Loucy (cell line): ENCODE results near the gene HEATR5B.

ENCODE experiments used
- H2AFZ ChIP-seq: fragments of 200-600 bp; sonication (generic); 2 replicates; pipeline ENCODE4 v1.6.0; 2016; ENCODE audit warnings: antibody characterized with exemption, mild to moderate bottlenecking, low read length, moderate library complexity
- H3F3A ChIP-seq: fragments of 200-600 bp; 2 replicates; pipeline ENCODE4 v1.6.0; 2016; ENCODE audit warnings: antibody characterized with exemption, low read depth, mild to moderate bottlenecking
- H3K27me3 ChIP-seq: fragments of 200-600 bp; sonication (generic); 2 replicates; pipeline ENCODE4 v1.6.1; 2014; ENCODE audit warnings: low read length, mild to moderate bottlenecking; ENCODE audit not compliant: insufficient read depth, poor library complexity, severe bottlenecking
- H3K36me3 ChIP-seq: fragments of 200-600 bp; sonication (generic); 2 replicates; pipeline ENCODE4 v1.6.1; 2016; ENCODE audit warnings: low read length; ENCODE audit not compliant: insufficient read depth
- H3K4me1 ChIP-seq: fragments of 200-600 bp; sonication (generic); 2 replicates; pipeline ENCODE4 v1.5.1; 2014; ENCODE audit warnings: low read length, mild to moderate bottlenecking; ENCODE audit not compliant: insufficient read depth, poor library complexity, severe bottlenecking
- H3K4me2 ChIP-seq: fragments of 200-600 bp; sonication (generic); 2 replicates; pipeline ENCODE4 v1.6.0; 2014; ENCODE audit warnings: antibody characterized with exemption, low read length, low read depth, mild to moderate bottlenecking; ENCODE audit not compliant: poor library complexity, severe bottlenecking
- H3K4me3 ChIP-seq: fragments of 200-600 bp; sonication (generic); 2 replicates; pipeline ENCODE4 v1.5.1; 2014; ENCODE audit warnings: low read length, mild to moderate bottlenecking, mixed read lengths; ENCODE audit not compliant: poor library complexity, severe bottlenecking
- H3K79me2 ChIP-seq: fragments of 200-600 bp; sonication (generic); 2 replicates; pipeline ENCODE4 v1.6.1; 2014; ENCODE audit warnings: low read length; ENCODE audit not compliant: insufficient read depth
- H3K9ac ChIP-seq: fragments of 200-600 bp; sonication (generic); 2 replicates; pipeline ENCODE4 v1.6.0; 2014; ENCODE audit warnings: mild to moderate bottlenecking, low read depth, low read length, moderate library complexity; ENCODE audit not compliant: poor library complexity, severe bottlenecking
- H3K9me2 ChIP-seq: fragments of 200-600 bp; sonication (generic); replicated peaks from 2 replicates; pipeline ENCODE4 v1.6.1; 2016; ENCODE audit warnings: low read depth, low read length, mixed read lengths
- H3K9me3 ChIP-seq: fragments of 200-600 bp; sonication (generic); 2 replicates; pipeline ENCODE4 v1.6.1; 2014; ENCODE audit warnings: mild to moderate bottlenecking, antibody characterized with exemption, low read length, low read depth; ENCODE audit not compliant: insufficient read depth
- H4K20me1 ChIP-seq: fragments of 200-600 bp; sonication (generic); 2 replicates; pipeline ENCODE4 v1.6.0; 2014; ENCODE audit warnings: antibody characterized with exemption, low read length, mild to moderate bottlenecking; ENCODE audit not compliant: insufficient read depth, poor library complexity, severe bottlenecking
- CTCF ChIP-seq: fragments of 200-600 bp; sonication (generic); conservative IDR thresholded peaks from 2 replicates; pipeline ENCODE4 v1.5.1; 2014; ENCODE audit warnings: mild to moderate bottlenecking, antibody characterized with exemption, low read length
- EZH2phosphoT487 ChIP-seq: fragments of 200-600 bp; IDR thresholded peaks from 2 replicates; pipeline ENCODE4 v1.6.1; 2018; ENCODE audit warnings: antibody characterized with exemption, mild to moderate bottlenecking, moderate library complexity, borderline replicate concordance

Gene HEATR5B

GRCh38 chr2:37080689-37081088 is 3.5 kb downstream of the HEATR5B start:
- no peak for TF ChIP-seq EZH2phosphoT487
- TF ChIP-seq CTCF: no peak
- peaks cover 40% of the 10 kb centered on the region for H3K4me1 ChIP-seq
- H3K36me3 ChIP-seq: peaks cover 6% of the 10 kb centered on the region
- no peaks in the 10 kb centered on the region for H3K9me2 ChIP-seq
- peaks cover 5% of the 10 kb centered on the region; the same call in 1 of the 2 replicates for H3F3A ChIP-seq
- peaks cover 5% of the 10 kb centered on the region for H4K20me1 ChIP-seq
- H3K79me2 ChIP-seq: peaks cover 53% of the 10 kb centered on the region
- H3K27me3 ChIP-seq: no peaks in the 10 kb centered on the region
- H3K4me2 ChIP-seq: peak overlapping the region; percentile 95
- peak overlapping the region; percentile 57 for H3K4me3 ChIP-seq
- no peaks in the 10 kb centered on the region for H3K9me3 ChIP-seq
- peak overlapping the region; percentile 21 for H3K9ac ChIP-seq
- no peak overlapping the region for H2AFZ ChIP-seq

GRCh38 chr2:37080266-37080665 is 3.9 kb downstream of the HEATR5B start:
- peaks cover 36% of the 10 kb centered on the region for H3K4me1 ChIP-seq
- TF ChIP-seq CTCF: no peak
- no peak for TF ChIP-seq EZH2phosphoT487
- H3K9me2 ChIP-seq: no peaks in the 10 kb centered on the region

GRCh38 chr2:37070931-37071330 is 13.2 kb downstream of the HEATR5B start:
- Histone ChIP-seq H3K9me3 (no peaks in the 10 kb centered on the region), H4K20me1 (no peaks in the 10 kb centered on the region), H2AFZ (no peak overlapping the region), H3F3A (no peaks in the 10 kb centered on the region), H3K9ac (no peak overlapping the region), H3K79me2 (no peaks in the 10 kb centered on the region), H3K27me3 (no peaks in the 10 kb centered on the region), H3K4me2 (no peak overlapping the region), H3K36me3 (peaks cover 49% of the 10 kb centered on the region), H3K4me1 (no peaks in the 10 kb centered on the region), H3K9me2 (no peaks in the 10 kb centered on the region), H3K4me3 (no peak overlapping the region)
- no peak for TF ChIP-seq EZH2phosphoT487
- TF ChIP-seq CTCF: no peak

More at GRCh38 chr2:37080266-37080665, 3.9 kb downstream of the HEATR5B start:
- Histone ChIP-seq H3K36me3 (peaks cover 9% of the 10 kb centered on the region), H3K4me2 (peak overlapping the region; percentile 95), H2AFZ (no peak overlapping the region), H3K4me3 (peak overlapping the region; percentile 57), H3K27me3 (no peaks in the 10 kb centered on the region), H3K79me2 (peaks cover 49% of the 10 kb centered on the region), H3F3A (peaks cover 5% of the 10 kb centered on the region; the same call in 1 of the 2 replicates), H3K9me3 (no peaks in the 10 kb centered on the region), H3K9ac (peak overlapping the region; percentile 21), H4K20me1 (peaks cover 5% of the 10 kb centered on the region)
